ENCODE measurements around the gene SLC6A3.

SLC6A3 gene

GRCh38 chr5:1390861-1391600, 54.2 kb downstream of the SLC6A3 start:
- DNase-seq (ENCODE audit: low read depth in 2 of 2, low spot score in 1 of 2), result no peak

DNA sequence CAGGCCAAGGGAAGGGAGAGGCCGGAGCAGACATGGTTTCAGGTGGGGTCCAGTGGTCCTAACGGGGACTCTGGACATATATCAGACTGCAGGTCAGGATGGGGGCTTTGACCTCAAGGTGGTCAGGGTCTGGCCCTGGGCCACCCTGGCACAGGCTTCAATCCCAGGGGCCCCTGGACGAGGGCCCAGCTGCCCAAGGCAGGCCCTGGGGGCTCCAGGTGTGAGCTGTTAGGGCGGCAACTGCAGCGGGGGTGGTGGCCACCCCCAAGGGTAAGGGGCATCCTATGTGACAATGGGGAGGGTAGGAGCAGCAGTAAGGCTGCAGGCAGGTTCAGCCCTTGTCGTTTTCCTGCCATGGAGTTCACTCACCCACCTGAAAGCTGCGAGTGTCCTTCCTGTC, 54.9 kb downstream of the SLC6A3 start:
- DNase-seq (ENCODE audit: low read depth in 2 of 2, low spot score in 1 of 2), result no peak

DNA sequence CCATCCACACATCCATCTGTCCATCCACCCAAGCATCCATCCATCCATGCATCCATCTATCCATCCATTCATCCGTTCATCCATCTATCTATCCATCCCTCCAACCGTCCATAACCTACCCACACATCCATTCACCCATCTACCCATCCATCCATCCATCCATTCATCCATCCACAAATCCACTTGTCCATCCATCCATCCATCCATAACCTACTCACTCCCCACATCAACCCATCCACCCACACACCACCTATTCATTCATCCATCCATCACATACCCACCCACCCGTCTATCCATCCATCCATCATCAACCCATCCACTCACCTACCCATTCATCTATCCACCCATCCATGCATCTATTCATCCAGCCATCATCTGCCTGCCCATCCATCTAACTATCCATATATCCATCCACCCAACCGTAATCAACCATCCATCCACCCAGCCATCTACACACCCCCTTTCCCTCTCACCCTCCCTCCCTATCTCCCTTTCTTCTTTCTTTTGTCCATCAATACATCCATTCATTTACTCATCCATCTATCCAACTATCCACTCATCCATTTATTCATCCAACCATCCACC, 56.8 kb downstream of the SLC6A3 start:
- no peak for DNase-seq (ENCODE audit: low read depth in 2 of 2, low spot score in 1 of 2)

GRCh38 chr5:1387876-1388275, 57.4 kb downstream of the SLC6A3 start:
- DNase-seq (ENCODE audit: low read depth in 2 of 2, low spot score in 1 of 2), result no peak

- no peak for DNase-seq (ENCODE audit: low read depth in 2 of 2, low spot score in 1 of 2)
Measured at GRCh38 chr5:1387059-1387755, 58.0 kb downstream of the SLC6A3 start.

- DNase-seq (ENCODE audit: low read depth in 2 of 2, low spot score in 1 of 2), result peak; percentile 34 to 54
Measured at GRCh38 chr5:1386274-1386717, 58.9 kb downstream of the SLC6A3 start.

GRCh38 chr5:1385395-1386273, 59.6 kb downstream of the SLC6A3 start:
- DNase-seq (ENCODE audit: low read depth in 2 of 2, low spot score in 1 of 2), result peak; percentile 72 to 73

DNA sequence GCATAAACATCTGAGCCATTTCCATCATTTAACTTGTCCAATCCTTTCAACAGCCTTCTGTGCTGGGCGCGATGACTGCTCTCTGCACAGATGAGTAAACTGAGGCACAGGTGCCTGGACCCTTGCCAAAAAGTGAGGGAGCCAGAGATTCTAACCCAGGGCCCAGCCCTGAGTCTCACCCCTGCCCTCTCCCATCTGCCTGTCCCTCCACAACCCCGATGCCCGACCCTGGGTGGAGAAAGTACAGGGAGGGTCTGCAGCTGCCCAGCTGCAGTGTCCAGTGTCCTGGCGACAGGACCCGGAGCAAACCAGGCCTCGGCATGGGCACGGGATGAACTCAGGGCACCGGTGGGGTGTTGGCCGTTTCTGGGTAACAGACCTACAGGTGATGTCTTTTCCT, 60.7 kb downstream of the SLC6A3 start:
- no peak for DNase-seq (ENCODE audit: low read depth in 2 of 2, low spot score in 1 of 2)

DNA sequence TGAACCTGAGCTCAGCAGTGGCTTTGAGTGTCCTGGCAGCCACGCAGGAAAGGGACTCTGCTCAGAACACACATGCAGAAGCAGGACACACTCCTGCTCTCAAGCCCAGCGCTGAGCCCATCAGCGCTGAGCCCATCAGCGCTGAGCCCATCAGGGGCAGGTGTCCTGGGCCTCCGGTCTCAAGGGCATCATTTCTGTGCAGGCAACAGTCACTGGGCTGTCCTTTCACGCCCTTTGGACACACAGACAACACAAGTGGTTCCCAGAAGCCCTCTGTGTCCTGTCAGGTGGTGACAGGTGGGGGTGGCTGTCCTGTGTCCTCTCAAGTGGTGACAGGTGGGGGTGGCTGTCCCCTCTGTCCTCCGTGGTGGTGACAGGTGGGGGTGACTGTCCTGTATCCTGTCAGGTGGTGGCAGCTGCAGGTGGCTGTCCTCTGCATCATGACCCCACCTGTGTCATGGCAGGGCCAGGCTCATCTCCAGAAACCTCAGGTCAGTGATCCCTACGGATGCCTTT, 61.3 kb downstream of the SLC6A3 start:
- no peak for DNase-seq (ENCODE audit: low read depth in 2 of 2, low spot score in 1 of 2)

DNA sequence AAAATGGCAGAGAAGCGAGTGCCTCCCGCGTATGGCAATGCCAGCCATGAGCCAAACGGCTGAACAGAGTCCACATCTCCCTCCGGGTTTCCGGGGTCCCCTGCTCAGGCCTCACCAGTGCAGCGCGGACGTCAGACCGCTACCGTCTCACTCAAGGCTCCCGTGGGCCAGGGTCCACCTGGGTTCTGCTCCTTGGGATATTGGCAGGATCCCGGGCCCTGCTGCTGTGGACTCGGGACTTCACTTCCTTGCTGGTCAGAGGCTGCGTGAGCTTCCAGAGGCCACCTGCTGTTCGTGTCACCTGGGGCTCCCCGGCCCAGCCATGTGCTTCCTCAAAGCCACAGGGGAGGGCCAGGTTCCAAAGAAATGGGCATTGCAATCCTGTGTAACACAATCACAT, 61.9 kb downstream of the SLC6A3 start:
- no peak for DNase-seq (ENCODE audit: low read depth in 2 of 2, low spot score in 1 of 2)

GRCh38 chr5:1382248-1382700, 63.0 kb downstream of the SLC6A3 start:
- DNase-seq (ENCODE audit: low read depth in 2 of 2, low spot score in 1 of 2), result no peak

DNA sequence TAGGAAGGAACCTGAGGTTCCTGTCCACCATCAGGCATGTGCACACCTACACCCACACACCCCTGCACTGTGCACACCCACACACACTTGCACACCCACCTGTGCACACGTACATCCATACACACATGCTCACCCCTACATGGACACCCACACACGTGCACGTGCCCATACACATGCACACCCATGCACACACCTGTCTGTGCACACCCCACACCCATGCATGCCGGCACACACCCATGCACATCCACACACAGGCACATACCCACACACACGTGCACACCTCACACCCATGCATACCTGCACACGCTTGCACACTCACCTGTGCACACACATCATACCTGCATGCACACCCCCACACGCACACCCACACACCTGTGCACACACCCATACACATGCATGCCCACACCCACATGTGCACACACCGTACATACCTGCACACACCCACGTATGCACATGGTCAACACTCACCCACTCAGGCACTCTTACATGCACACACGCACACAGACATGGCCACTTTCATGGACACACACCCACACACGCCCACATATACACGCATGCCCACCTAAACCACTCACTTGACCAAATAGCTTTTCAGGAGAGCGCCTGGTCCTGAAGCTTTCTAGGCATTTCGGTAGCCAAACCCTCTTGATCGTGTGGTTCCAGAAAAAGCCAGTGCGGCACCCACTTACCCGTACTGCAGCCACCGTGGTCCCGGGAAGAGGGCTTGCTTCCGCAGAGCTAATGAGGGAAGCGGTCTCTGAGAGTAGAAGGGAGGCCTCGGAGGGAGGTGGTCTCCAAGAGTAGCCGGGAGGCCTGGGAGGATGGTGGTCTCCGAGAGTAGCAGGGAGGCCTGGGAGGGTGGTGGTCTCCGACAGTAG, 63.6 kb downstream of the SLC6A3 start:
- no peak for DNase-seq (ENCODE audit: low read depth in 2 of 2, low spot score in 1 of 2)

GRCh38 chr5:1380910-1381309, 64.3 kb downstream of the SLC6A3 start:
- DNase-seq (ENCODE audit: low read depth in 2 of 2, low spot score in 1 of 2), result no peak

DNA sequence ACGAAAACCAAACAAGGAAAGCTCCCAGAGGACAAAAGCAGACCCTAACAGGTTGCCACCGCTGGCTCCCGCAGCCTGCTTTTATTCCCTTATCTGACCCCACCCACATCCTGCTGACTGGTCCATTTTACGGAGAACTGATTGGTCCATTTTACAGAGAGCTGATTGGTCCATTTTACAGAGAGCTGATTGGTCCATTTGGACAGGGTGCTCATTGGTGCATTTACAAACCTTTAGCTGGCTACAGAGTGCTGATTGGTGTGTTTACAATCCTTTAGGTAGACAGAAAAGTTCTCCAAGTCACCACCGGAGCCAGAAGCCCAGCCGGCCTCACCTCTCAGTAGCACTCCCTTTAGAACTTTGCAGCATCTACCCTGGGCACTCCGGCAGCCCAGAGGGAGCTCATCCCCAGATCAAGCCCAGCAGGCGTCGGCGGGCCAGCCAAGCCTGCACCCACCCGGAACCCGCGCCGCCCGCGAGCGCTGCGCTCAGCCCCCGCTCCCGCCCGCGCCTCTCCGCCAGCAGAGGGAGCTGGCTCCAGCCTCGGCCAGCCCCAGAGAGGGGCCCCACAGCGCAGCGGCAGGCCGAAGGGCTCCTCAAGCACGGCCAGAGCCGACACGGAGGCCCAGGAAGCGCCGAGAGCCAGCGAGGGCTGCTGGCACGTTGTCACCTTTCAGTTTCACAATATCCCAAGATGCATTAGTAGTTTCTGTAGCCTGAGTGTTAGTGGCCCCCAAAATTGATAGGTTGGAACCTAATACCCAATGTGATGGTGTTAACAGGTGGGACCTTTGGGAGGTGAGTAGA, 65.0 kb downstream of the SLC6A3 start:
- peak; percentile 17 to 20 for DNase-seq (ENCODE audit: low read depth in 2 of 2, low spot score in 1 of 2)

GRCh38 chr5:1378866-1379659, 66.2 kb downstream of the SLC6A3 start:
- no peak for DNase-seq (ENCODE audit: low read depth in 2 of 2, low spot score in 1 of 2)

- DNase-seq (ENCODE audit: low read depth in 2 of 2, low spot score in 1 of 2), result no peak
Measured at GRCh38 chr5:1378096-1378495, 67.1 kb downstream of the SLC6A3 start.

DNA sequence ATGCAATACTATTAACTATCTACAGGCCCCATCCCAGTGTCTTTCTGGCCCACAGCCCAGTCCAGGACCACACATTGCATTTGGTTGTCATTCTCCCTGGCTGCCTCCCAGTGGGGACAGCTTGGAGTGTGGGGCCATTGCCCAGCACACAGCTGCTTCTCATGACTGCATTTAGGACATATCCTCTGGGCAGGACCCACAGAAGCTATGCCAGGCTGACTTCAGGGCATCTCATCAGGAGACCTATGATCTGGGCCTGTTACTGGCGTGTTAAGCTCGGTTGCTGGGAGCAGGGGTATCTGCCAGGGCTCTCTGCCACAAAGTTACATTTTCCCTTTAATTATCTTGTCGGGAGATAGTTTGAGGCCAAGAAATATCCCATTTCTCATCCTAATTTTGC, 68.3 kb downstream of the SLC6A3 start:
- DNase-seq (ENCODE audit: low read depth in 2 of 2, low spot score in 1 of 2), result no peak
